ENCODE data around the gene TNFRSF8.
"Not testable (repeated sequence)": the region's sequence is repeated elsewhere in the genome, so short reads cannot be mapped to it uniquely, and the experiment has no call there.

The TNFRSF8 gene

GRCh38 chr1:12063141-12064072, at the start of gene TNFRSF8:
TSS of gene TNFRSF8 (plus strand) at chr1:12063303. CDS start at chr1:12063599, 296 bp downstream.
- DNase-seq (ENCODE audit: low read depth in 2 of 2) = no peak

GRCh38 chr1:12014141-12014991, 48.7 kb upstream of the TNFRSF8 start:
- no peak for DNase-seq (ENCODE audit: low read depth in 2 of 2)

- DNase-seq (ENCODE audit: low read depth in 2 of 2) = no peak
These were observed 48.1 kb upstream of the TNFRSF8 start for GRCh38 chr1:12015001-12015491.

GRCh38 chr1:12015499-12015898, 47.6 kb upstream of the TNFRSF8 start:
- DNase-seq (ENCODE audit: low read depth in 2 of 2) = no peak

GRCh38 chr1:12016182-12016581, 46.9 kb upstream of the TNFRSF8 start:
- no peak for DNase-seq (ENCODE audit: low read depth in 2 of 2)

GRCh38 chr1:12019858-12020509, 43.1 kb upstream of the TNFRSF8 start:
- DNase-seq (ENCODE audit: low read depth in 2 of 2) = no peak

- DNase-seq (ENCODE audit: low read depth in 2 of 2) = no peak
These were observed 41.5 kb upstream of the TNFRSF8 start for GRCh38 chr1:12021616-12022015.

GRCh38 chr1:12022036-12022435, 41.1 kb upstream of the TNFRSF8 start:
- no peak for DNase-seq (ENCODE audit: low read depth in 2 of 2)

GRCh38 chr1:12026586-12026985, 36.5 kb upstream of the TNFRSF8 start:
- no peak for DNase-seq (ENCODE audit: low read depth in 2 of 2)

GRCh38 chr1:12028248-12028647, 34.9 kb upstream of the TNFRSF8 start:
- DNase-seq (ENCODE audit: low read depth in 2 of 2) = no peak

GRCh38 chr1:12028957-12029511, 34.1 kb upstream of the TNFRSF8 start:
- DNase-seq (ENCODE audit: low read depth in 2 of 2) = no peak

- no peak for DNase-seq (ENCODE audit: low read depth in 2 of 2)
These were observed 33.3 kb upstream of the TNFRSF8 start for GRCh38 chr1:12029720-12030339.

- no peak for DNase-seq (ENCODE audit: low read depth in 2 of 2)
These were observed 31.8 kb upstream of the TNFRSF8 start for GRCh38 chr1:12031039-12031980.

- DNase-seq (ENCODE audit: low read depth in 2 of 2) = no peak
These were observed 30.9 kb upstream of the TNFRSF8 start for GRCh38 chr1:12032161-12032621.

GRCh38 chr1:12033441-12033840, 29.7 kb upstream of the TNFRSF8 start:
- DNase-seq (ENCODE audit: low read depth in 2 of 2) = not testable (repeated sequence)

GRCh38 chr1:12034381-12034801, 28.7 kb upstream of the TNFRSF8 start:
- no peak for DNase-seq (ENCODE audit: low read depth in 2 of 2)

- DNase-seq (ENCODE audit: low read depth in 2 of 2) = no peak
These were observed 27.8 kb upstream of the TNFRSF8 start for GRCh38 chr1:12035312-12035711.

GRCh38 chr1:12037486-12038355, 25.4 kb upstream of the TNFRSF8 start:
- no peak for DNase-seq (ENCODE audit: low read depth in 2 of 2)

Measured in activated CD8-positive, alpha-beta memory T cell treated with anti-CD3 and anti-CD28 coated beads for 4 hours (primary cell).